AG10803 (cell line): ENCODE measurements around the gene CBLN4.

ENCODE experiments used
- DNase-seq: peaks from one replicate; pipeline ENCODE4 v3.0.0; 2010; ENCODE audit warnings: low read depth
- H3K4me3 ChIP-seq: 2 replicates; pipeline ENCODE4 v1.5.1; 2011; ENCODE audit warnings: mild to moderate bottlenecking, low read length, control low read depth
- CTCF ChIP-seq: conservative IDR thresholded peaks from 2 replicates; pipeline ENCODE4 v1.5.1; 2011; ENCODE audit warnings: mild to moderate bottlenecking, low read length, control low read depth, inconsistent platforms

Gene CBLN4

GRCh38 chr20:56005389-56005715 lies at the start of gene CBLN4:
Gene CBLN4 (minus strand): TSS chr20:56005519. CDS start chr20:56004171, 1,348 bp downstream.
- no peak within 1 kb of the TSS for H3K4me3 ChIP-seq
- no peak for DNase-seq
- no peak for TF ChIP-seq CTCF

GRCh38 chr20:56043227-56043626 lies 37.9 kb upstream of the CBLN4 start:
- TF ChIP-seq CTCF: no peak
- no peak overlapping the region for H3K4me3 ChIP-seq
- DNase-seq: no peak

GRCh38 chr20:56032251-56032650 lies 26.9 kb upstream of the CBLN4 start:
- no peak for DNase-seq
- TF ChIP-seq CTCF: no peak
- no peak overlapping the region for H3K4me3 ChIP-seq

DNA sequence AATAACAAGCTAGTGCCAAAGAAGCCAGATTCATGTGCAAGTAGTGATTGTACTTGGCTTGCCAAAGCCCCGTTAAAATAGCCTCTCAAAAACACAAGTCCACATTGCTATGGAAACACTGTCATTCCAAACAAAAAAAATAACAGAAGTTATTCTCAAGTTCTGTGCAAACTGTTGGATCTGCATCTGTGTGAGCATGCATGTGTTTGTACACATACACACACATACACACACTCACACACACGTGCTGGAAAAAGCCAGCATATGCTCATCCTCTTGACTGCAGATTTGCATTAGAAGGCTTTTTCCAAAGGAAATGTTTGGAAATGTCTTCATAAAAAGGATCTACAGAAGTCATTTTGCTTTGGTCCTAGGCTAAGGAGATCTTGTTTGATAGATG lies 13.4 kb upstream of the CBLN4 start:
- H3K4me3 ChIP-seq: no peak overlapping the region
- TF ChIP-seq CTCF: no peak
- no peak for DNase-seq

GRCh38 chr20:56018194-56018593 lies 12.9 kb upstream of the CBLN4 start:
- DNase-seq: no peak
- no peak for TF ChIP-seq CTCF
- no peak overlapping the region for H3K4me3 ChIP-seq

DNA sequence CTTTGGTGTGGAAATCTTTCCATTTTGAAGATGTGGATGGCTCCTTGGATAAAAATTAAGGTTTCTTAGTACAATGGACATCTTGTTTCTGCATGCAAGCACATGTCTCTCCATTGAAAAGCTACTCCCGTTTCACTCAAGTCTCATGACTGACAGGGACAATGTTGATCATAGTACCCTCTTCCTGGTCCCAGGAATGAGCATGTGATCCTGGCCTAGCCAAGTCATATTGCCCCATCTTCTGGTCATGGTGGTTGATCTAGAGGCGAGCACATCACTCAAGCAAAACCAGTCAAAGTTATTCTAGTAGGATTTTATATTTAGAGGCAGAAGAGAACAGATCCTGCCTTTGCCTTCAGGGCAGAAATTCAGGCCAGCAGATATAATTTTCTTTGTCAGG lies 12.2 kb upstream of the CBLN4 start:
- no peak overlapping the region for H3K4me3 ChIP-seq
- no peak for TF ChIP-seq CTCF
- DNase-seq: no peak

- no peak overlapping the region for H3K4me3 ChIP-seq
- no peak for DNase-seq
- TF ChIP-seq CTCF: no peak
Measured at GRCh38 chr20:56014998-56015397, 9.7 kb upstream of the CBLN4 start.
